Measurements from ENCODE around the gene ZNF224. TPM values are rescaled to one million over a fixed set of nuclear protein-coding genes. Genes with fewer than 3 reads are reported as not detected.

The ZNF224 gene
- total and polyA plus RNA-seq, 2 of the 4 experiments (the other 2 are of a cell fraction), result 10.3 to 26.3 TPM

DNA sequence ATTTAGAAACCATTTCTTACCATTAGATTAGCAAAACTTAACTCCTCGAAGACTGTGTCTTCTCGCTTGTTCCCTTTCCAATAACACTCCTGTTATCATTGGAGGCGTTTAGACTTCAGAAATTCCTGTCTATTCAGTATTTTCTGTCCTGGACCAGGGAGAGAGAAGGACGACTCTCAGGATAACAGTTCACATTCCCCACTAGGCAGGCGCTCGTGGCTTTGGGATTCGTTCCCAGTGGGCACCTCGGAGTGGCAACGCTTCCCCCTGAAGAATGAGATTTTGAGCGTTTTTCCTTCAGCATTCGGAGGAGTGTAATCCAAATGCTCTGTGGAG lies 18.6 kb downstream of the ZNF224 start:
- dilution Hi-C loops (cut with HindIII; ENCODE audit: low sequenced_read_pairs, unreplicated experiment), result no loop called here
- Histone ChIP-seq H3K4me1 (ENCODE audit: control insufficient read depth, insufficient read depth, low read length) (no peaks in the 10 kb centered on the region), H2BK15ac (ENCODE audit: low read depth, low read length) (no peak overlapping the region), H3K9ac (ENCODE audit: low read depth, low read length) (peak overlapping the region; percentile 63), H4K91ac (ENCODE audit: insufficient read depth, low read depth, low read length) (no peak overlapping the region), H3K18ac (ENCODE audit: low read depth, low read length) (no peak overlapping the region), H2BK20ac (ENCODE audit: low read depth, low read length) (no peak overlapping the region), H3K9me3 (ENCODE audit: control insufficient read depth, insufficient read depth, low read length) (peaks cover 8% of the 10 kb centered on the region), H3K14ac (replicated peaks; ENCODE audit: low read depth, low read length) (peak overlapping the region; percentile 88), H2AK5ac (ENCODE audit: low read depth, low read length) (no peak overlapping the region), H3K23ac (ENCODE audit: low read depth, low read length) (peak overlapping the region; percentile 50), H4K20me1 (ENCODE audit: insufficient read depth, low read length) (no peaks in the 10 kb centered on the region), H3K79me1 (ENCODE audit: low read depth in 1 of 2, low read length in 2 of 2) (peaks cover 8 to 28% of the 10 kb centered on the region in 2 experiments; a peak in 3 of 4 replicates), H2AK9ac (replicated peaks; ENCODE audit: low read depth, low read length, poor library complexity) (peak overlapping the region; percentile 12), H2AFZ (replicated peaks; ENCODE audit: low read length, poor library complexity) (peak overlapping the region; percentile 95), H3K4me2 (ENCODE audit: low read depth, low read length) (peak overlapping the region; percentile 62), H3K9me1 (ENCODE audit: insufficient read depth, low read length) (no peaks in the 10 kb centered on the region), H3K36me3 (ENCODE audit: control insufficient read depth, insufficient read depth, low read length) (peaks cover 10% of the 10 kb centered on the region), H3K27ac (ENCODE audit: insufficient read depth, low read length) (peak overlapping the region; percentile 25), H2BK5ac (ENCODE audit: low read depth, low read length, poor library complexity, severe bottlenecking) (peak overlapping the region; percentile 18), H2BK120ac (ENCODE audit: low read depth, low read length) (no peak overlapping the region), H4K5ac (ENCODE audit: low read depth, low read length) (0 out of 2 replicates have a peak overlapping the region, but pooled peaks have one; percentile 19), H3K27me3 (ENCODE audit: control insufficient read depth, insufficient read depth, low read length) (no peaks in the 10 kb centered on the region), H4K8ac (ENCODE audit: low read depth in 2 of 2, low read length in 2 of 2) (peak overlapping the region in 1 of 2 experiments; percentile 78; a peak in 2 of 4 replicates), H3K4ac (ENCODE audit: low read depth, low read length) (peak overlapping the region; percentile 83), H3K56ac (ENCODE audit: extremely low read depth, insufficient read depth, low read length) (peak overlapping the region; percentile 48), H3K4me3 (ENCODE audit: insufficient read depth, low read depth, low read length) (peak overlapping the region; percentile 67)
- no TSS peak for BruUV-seq (replicated peaks)
- ATAC-seq (ENCODE audit: low read depth) (peak; percentile 15; the same call in 1 of the 2 replicates), DNase-seq (no peak)
- in situ Hi-C loops (cut with MboI; ENCODE audit: low sequenced_read_pairs), result no loop called here
- no peak for TF ChIP-seq MAFK (IDR thresholded peaks at IDR 0.05; ENCODE audit: low read depth, low read length)
- peak; percentile 66; the same call in 1 of the 2 replicates for TF ChIP-seq MXI1 (IDR thresholded peaks at IDR 0.05; ENCODE audit: borderline replicate concordance, low read depth, low read length)
- intact Hi-C loops (cut with micrococcal nuclease), result loop anchor here (2.0 to 5.0 kb wide), 2 partner anchors 52 to 100 kb away; partner anchors contain the start of genes ZNF226 and ZNF227
- 0% methylated on average over 7 of the region's 11 CpGs; no CpG with 5 or more reads in 1 of the 2 experiments for WGBS, 2 experiments (ENCODE audit: extremely low coverage in 2 of 2, insufficient read length in 1 of 2)
- ChIA-PET CTCF (no interaction called here), POLR2A (ENCODE audit: unreplicated experiment) (no interaction called here)

All from IMR-90 (cell line).